ENCODE results near the gene REV3L. TPM values are rescaled to one million over a fixed set of nuclear protein-coding genes. Genes with fewer than 3 reads are reported as not detected.
"Not testable (repeated sequence)": the region's sequence is repeated elsewhere in the genome, so short reads cannot be mapped to it uniquely, and the experiment has no call there.

The REV3L gene
- polyA plus RNA-seq, 4 donors, result 4.2 to 16.8 (median 8.4) TPM

- FAIRE-seq, result not testable (repeated sequence)
- 93 to 100% (median 94%) methylated on average over 1 of the region's 1 CpG for WGBS, 3 donors
Measured at GRCh38 chr6:111505498-111505897, 22.5 kb upstream of the REV3L start.

GRCh38 chr6:111503660-111504059 lies 20.6 kb upstream of the REV3L start:
- no peaks in the 10 kb centered on the region for H3K27me3 ChIP-seq (ENCODE audit: control insufficient read depth in 3 of 3, insufficient read depth in 3 of 3, low read length in 3 of 3)
- H3K4me3 ChIP-seq (ENCODE audit: low read depth in 1 of 3, low read length in 3 of 3), result no peak overlapping the region
- no peak for FAIRE-seq
- DNase-seq, result no peak
- H3K27ac ChIP-seq (ENCODE audit: low read depth in 1 of 3, low read length in 2 of 3), result no peak overlapping the region
- peaks cover 0 to 4% (median 0%) of the 10 kb centered on the region in 3 donors for H3K36me3 ChIP-seq (ENCODE audit: control insufficient read depth in 3 of 3, insufficient read depth in 2 of 3, low read depth in 1 of 3, low read length in 3 of 3)
- no peaks in the 10 kb centered on the region for H3K4me1 ChIP-seq (ENCODE audit: control insufficient read depth in 3 of 3, insufficient read depth in 2 of 3, low read depth in 1 of 3, low read length in 2 of 3)
- no peaks in the 10 kb centered on the region for H3K9me3 ChIP-seq (ENCODE audit: control insufficient read depth in 2 of 2, insufficient read depth in 1 of 2, low read depth in 1 of 2, low read length in 1 of 2)
- WGBS, 3 donors, result 46 to 52% (median 50%) methylated on average over 2 of the region's 2 CpGs

More at GRCh38 chr6:111505498-111505897, 22.5 kb upstream of the REV3L start:
- not testable (repeated sequence) for H3K36me3 ChIP-seq (ENCODE audit: control insufficient read depth in 3 of 3, insufficient read depth in 2 of 3, low read depth in 1 of 3, low read length in 3 of 3); DNase-seq; H3K4me1 ChIP-seq (ENCODE audit: control insufficient read depth in 3 of 3, insufficient read depth in 2 of 3, low read depth in 1 of 3, low read length in 2 of 3); H3K4me3 ChIP-seq (ENCODE audit: low read depth in 1 of 3, low read length in 3 of 3); H3K27ac ChIP-seq (ENCODE audit: low read depth in 1 of 3, low read length in 2 of 3); H3K9me3 ChIP-seq (ENCODE audit: control insufficient read depth in 2 of 2, insufficient read depth in 1 of 2, low read depth in 1 of 2, low read length in 1 of 2); H3K27me3 ChIP-seq (ENCODE audit: control insufficient read depth in 3 of 3, insufficient read depth in 3 of 3, low read length in 3 of 3)

GRCh38 chr6:111503194-111503593 lies 20.2 kb upstream of the REV3L start:
- DNase-seq, result no peak

GRCh38 chr6:111502154-111502553 lies 19.1 kb upstream of the REV3L start:
- Histone ChIP-seq H3K4me3 (ENCODE audit: low read depth in 1 of 3, low read length in 3 of 3) (no peak overlapping the region), H3K9me3 (ENCODE audit: control insufficient read depth in 2 of 2, insufficient read depth in 1 of 2, low read depth in 1 of 2, low read length in 1 of 2) (no peaks in the 10 kb centered on the region), H3K36me3 (ENCODE audit: control insufficient read depth in 3 of 3, insufficient read depth in 2 of 3, low read depth in 1 of 3, low read length in 3 of 3) (peaks cover 0 to 3% (median 0%) of the 10 kb centered on the region in 3 donors), H3K4me1 (ENCODE audit: control insufficient read depth in 3 of 3, insufficient read depth in 2 of 3, low read depth in 1 of 3, low read length in 2 of 3) (no peaks in the 10 kb centered on the region), H3K27me3 (ENCODE audit: control insufficient read depth in 3 of 3, insufficient read depth in 3 of 3, low read length in 3 of 3) (no peaks in the 10 kb centered on the region), H3K27ac (ENCODE audit: low read depth in 1 of 3, low read length in 2 of 3) (no peak overlapping the region)
- DNase-seq, result no peak
- FAIRE-seq, result no peak
- 72 to 89% (median 88%) methylated on average over 2 of the region's 2 CpGs for WGBS, 3 donors

More at GRCh38 chr6:111503194-111503593, 20.2 kb upstream of the REV3L start:
- Histone ChIP-seq H3K4me1 (ENCODE audit: control insufficient read depth in 3 of 3, insufficient read depth in 2 of 3, low read depth in 1 of 3, low read length in 2 of 3) (no peaks in the 10 kb centered on the region), H3K27ac (ENCODE audit: low read depth in 1 of 3, low read length in 2 of 3) (no peak overlapping the region), H3K4me3 (ENCODE audit: low read depth in 1 of 3, low read length in 3 of 3) (no peak overlapping the region), H3K27me3 (ENCODE audit: control insufficient read depth in 3 of 3, insufficient read depth in 3 of 3, low read length in 3 of 3) (no peaks in the 10 kb centered on the region), H3K36me3 (ENCODE audit: control insufficient read depth in 3 of 3, insufficient read depth in 2 of 3, low read depth in 1 of 3, low read length in 3 of 3) (peaks cover 0 to 4% (median 0%) of the 10 kb centered on the region in 3 donors), H3K9me3 (ENCODE audit: control insufficient read depth in 2 of 2, insufficient read depth in 1 of 2, low read depth in 1 of 2, low read length in 1 of 2) (no peaks in the 10 kb centered on the region)
- WGBS, 3 donors, result 83 to 92% (median 90%) methylated on average over 1 of the region's 1 CpG
- no peak for FAIRE-seq

GRCh38 chr6:111499269-111499793 lies 16.3 kb upstream of the REV3L start:
- Histone ChIP-seq H3K4me1 (ENCODE audit: control insufficient read depth in 3 of 3, insufficient read depth in 2 of 3, low read depth in 1 of 3, low read length in 2 of 3) (peaks cover 0 to 3% (median 0%) of the 10 kb centered on the region in 3 donors), H3K9me3 (ENCODE audit: control insufficient read depth in 2 of 2, insufficient read depth in 1 of 2, low read depth in 1 of 2, low read length in 1 of 2) (no peaks in the 10 kb centered on the region), H3K27ac (ENCODE audit: low read depth in 1 of 3, low read length in 2 of 3) (no peak overlapping the region), H3K36me3 (ENCODE audit: control insufficient read depth in 3 of 3, insufficient read depth in 2 of 3, low read depth in 1 of 3, low read length in 3 of 3) (no peaks in the 10 kb centered on the region), H3K4me3 (ENCODE audit: low read depth in 1 of 3, low read length in 3 of 3) (no peak overlapping the region), H3K27me3 (ENCODE audit: control insufficient read depth in 3 of 3, insufficient read depth in 3 of 3, low read length in 3 of 3) (no peaks in the 10 kb centered on the region)
- WGBS, 3 donors, result 84 to 87% (median 84%) methylated on average over 2 of the region's 2 CpGs
- FAIRE-seq, result no peak
- DNase-seq, result no peak

GRCh38 chr6:111494951-111495635 lies 12.1 kb upstream of the REV3L start:
- Histone ChIP-seq H3K27ac (ENCODE audit: low read depth in 1 of 3, low read length in 2 of 3) (no peak overlapping the region), H3K4me3 (ENCODE audit: low read depth in 1 of 3, low read length in 3 of 3) (no peak overlapping the region), H3K4me1 (ENCODE audit: control insufficient read depth in 3 of 3, insufficient read depth in 2 of 3, low read depth in 1 of 3, low read length in 2 of 3) (peaks cover 0 to 3% (median 0%) of the 10 kb centered on the region in 3 donors), H3K36me3 (ENCODE audit: control insufficient read depth in 3 of 3, insufficient read depth in 2 of 3, low read depth in 1 of 3, low read length in 3 of 3) (no peaks in the 10 kb centered on the region), H3K9me3 (ENCODE audit: control insufficient read depth in 2 of 2, insufficient read depth in 1 of 2, low read depth in 1 of 2, low read length in 1 of 2) (no peaks in the 10 kb centered on the region), H3K27me3 (ENCODE audit: control insufficient read depth in 3 of 3, insufficient read depth in 3 of 3, low read length in 3 of 3) (no peaks in the 10 kb centered on the region)
- DNase-seq (no peak), FAIRE-seq (no peak)
- WGBS, 3 donors, result 93 to 96% (median 93%) methylated on average over 2 of the region's 2 CpGs

- WGBS, 3 donors, result 96 to 100% (median 97%) methylated on average over 2 of the region's 2 CpGs
- H3K4me3 ChIP-seq (ENCODE audit: low read depth in 1 of 3, low read length in 3 of 3), result no peak overlapping the region
- FAIRE-seq, result no peak
Measured at GRCh38 chr6:111492499-111492898, 9.5 kb upstream of the REV3L start.

GRCh38 chr6:111490067-111490466 lies 7.0 kb upstream of the REV3L start:
- H3K27me3 ChIP-seq (ENCODE audit: control insufficient read depth in 3 of 3, insufficient read depth in 3 of 3, low read length in 3 of 3), result no peaks in the 10 kb centered on the region
- no peaks in the 10 kb centered on the region for H3K36me3 ChIP-seq (ENCODE audit: control insufficient read depth in 3 of 3, insufficient read depth in 2 of 3, low read depth in 1 of 3, low read length in 3 of 3)
- peaks cover 0 to 4% of the 10 kb centered on the region in 2 donors for H3K9me3 ChIP-seq (ENCODE audit: control insufficient read depth in 2 of 2, insufficient read depth in 1 of 2, low read depth in 1 of 2, low read length in 1 of 2)
- no peak overlapping the region for H3K4me3 ChIP-seq (ENCODE audit: low read depth in 1 of 3, low read length in 3 of 3)
- no peak for FAIRE-seq
- 85 to 95% (median 93%) methylated on average over 3 of the region's 3 CpGs for WGBS, 3 donors
- peaks cover 0 to 3% (median 0%) of the 10 kb centered on the region in 3 donors for H3K4me1 ChIP-seq (ENCODE audit: control insufficient read depth in 3 of 3, insufficient read depth in 2 of 3, low read depth in 1 of 3, low read length in 2 of 3)
- DNase-seq, result no peak
- no peak overlapping the region for H3K27ac ChIP-seq (ENCODE audit: low read depth in 1 of 3, low read length in 2 of 3)

More at GRCh38 chr6:111492499-111492898, 9.5 kb upstream of the REV3L start:
- no peaks in the 10 kb centered on the region for H3K36me3 ChIP-seq (ENCODE audit: control insufficient read depth in 3 of 3, insufficient read depth in 2 of 3, low read depth in 1 of 3, low read length in 3 of 3)
- no peak for DNase-seq
- H3K27me3 ChIP-seq (ENCODE audit: control insufficient read depth in 3 of 3, insufficient read depth in 3 of 3, low read length in 3 of 3), result no peaks in the 10 kb centered on the region
- no peak overlapping the region for H3K27ac ChIP-seq (ENCODE audit: low read depth in 1 of 3, low read length in 2 of 3)
- H3K4me1 ChIP-seq (ENCODE audit: control insufficient read depth in 3 of 3, insufficient read depth in 2 of 3, low read depth in 1 of 3, low read length in 2 of 3), result peaks cover 0 to 3% (median 0%) of the 10 kb centered on the region in 3 donors
- H3K9me3 ChIP-seq (ENCODE audit: control insufficient read depth in 2 of 2, insufficient read depth in 1 of 2, low read depth in 1 of 2, low read length in 1 of 2), result no peaks in the 10 kb centered on the region

All from small intestine (tissue), 7 donors.